Kidney tubule cell (primary cell): ENCODE measurements around the gene HNRNPA2B1.

Experiments
- DNase-seq: peaks from one replicate; pipeline ENCODE4 v3.0.0-alpha.2; 2018; ENCODE audit warnings: low spot score

The HNRNPA2B1 gene

DNA sequence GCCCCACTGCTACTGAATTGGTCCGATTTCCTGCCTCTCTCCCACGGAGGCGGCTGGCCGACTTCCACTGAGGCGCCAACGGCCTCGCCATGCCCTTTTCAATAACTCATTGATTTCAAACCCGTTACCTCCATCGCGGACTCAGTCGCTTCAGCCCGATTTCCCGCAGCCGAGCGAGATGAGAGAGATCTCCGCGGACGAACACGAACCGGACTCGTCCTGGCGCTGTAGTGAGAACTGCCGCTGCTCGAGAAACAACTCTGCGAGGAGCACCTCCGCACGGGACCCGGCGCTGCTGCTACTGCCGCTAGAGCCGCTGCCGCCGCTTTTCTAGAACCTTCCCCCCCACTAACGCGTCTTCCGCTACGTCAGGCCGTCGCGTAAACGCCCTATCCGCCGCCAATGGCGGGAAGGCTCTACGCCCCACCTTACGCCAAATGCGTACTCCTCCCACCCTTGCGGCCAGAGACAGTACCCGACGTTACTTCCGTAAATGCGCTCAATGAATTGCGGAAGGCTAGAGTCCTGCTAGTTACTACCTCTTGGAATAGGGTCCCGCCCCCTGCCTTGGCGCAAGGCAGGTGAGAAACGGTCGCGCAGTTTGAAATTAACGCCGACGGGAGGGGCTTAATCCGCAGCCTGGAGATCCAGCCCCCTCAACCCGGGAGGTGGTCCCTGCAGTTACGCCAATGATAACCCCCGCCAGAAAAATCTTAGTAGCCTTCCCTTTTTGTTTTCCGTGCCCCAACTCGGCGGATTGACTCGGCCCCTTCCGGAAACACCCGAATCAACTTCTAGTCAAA lies at the start of gene HNRNPA2B1:
HNRNPA2B1 (minus strand) TSS at position 303 of the 803 bp plus-strand sequence; CDS start at position 134, 169 bp downstream.
- peak; percentile 99 for DNase-seq

DNA sequence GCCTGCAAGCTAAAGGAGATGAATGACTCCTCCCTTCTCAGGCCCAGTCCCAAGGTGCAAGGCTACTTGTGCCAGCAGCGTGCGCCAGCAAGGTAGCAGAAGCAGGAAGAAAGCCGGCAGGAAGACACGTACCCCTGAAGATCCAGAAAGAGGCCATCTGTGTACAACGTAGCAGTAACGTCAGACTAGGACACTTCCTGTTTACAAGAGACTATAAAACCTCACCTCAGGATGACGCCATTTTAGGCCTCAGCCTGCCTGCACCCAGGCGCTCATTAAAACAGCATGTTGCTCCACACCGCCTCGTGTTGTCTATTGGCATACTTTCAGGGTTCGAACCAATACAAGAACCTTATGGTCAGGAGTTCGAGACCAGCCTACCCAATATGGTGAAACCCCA lies 49.7 kb upstream of the HNRNPA2B1 start:
- no peak for DNase-seq

DNA sequence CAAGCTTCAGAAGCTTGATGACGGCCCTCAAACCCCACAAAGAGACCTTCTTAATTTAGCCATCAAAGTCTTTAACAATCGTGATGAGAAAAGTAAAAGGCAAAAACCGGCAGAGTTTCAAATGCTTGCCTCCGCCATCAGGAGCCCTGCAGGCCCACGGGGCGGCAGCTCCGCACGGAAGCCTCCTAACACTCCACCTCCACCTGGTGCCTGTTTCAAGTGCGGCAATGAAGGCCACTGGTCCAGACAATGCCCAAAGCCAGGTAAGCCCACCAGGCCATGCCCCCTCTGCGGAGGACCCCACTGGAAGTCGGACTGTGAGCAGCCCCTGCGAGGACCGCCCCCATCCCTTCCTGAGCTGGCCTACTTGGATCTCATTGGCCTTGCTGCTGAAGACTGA lies 44.6 kb upstream of the HNRNPA2B1 start:
- DNase-seq = no peak

DNA sequence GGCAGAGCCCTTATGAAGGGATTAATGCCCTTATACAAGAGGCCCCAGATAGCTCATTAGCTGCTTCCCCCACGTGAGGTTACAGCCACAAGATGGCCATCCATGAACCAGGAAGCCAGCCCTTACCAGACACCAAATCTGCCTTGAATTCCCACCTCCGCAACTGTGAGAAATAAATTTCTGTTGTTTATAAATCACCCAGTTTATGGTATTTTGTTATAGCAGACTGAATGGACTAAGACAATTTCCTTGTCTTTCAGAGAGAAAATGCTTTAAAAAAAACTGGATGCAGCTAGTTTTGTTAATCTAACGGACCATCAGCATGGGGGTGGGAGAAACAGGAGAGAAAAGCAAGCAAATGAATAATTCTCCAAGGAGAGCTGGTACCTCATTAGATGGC lies 37.5 kb upstream of the HNRNPA2B1 start:
- no peak for DNase-seq

DNA sequence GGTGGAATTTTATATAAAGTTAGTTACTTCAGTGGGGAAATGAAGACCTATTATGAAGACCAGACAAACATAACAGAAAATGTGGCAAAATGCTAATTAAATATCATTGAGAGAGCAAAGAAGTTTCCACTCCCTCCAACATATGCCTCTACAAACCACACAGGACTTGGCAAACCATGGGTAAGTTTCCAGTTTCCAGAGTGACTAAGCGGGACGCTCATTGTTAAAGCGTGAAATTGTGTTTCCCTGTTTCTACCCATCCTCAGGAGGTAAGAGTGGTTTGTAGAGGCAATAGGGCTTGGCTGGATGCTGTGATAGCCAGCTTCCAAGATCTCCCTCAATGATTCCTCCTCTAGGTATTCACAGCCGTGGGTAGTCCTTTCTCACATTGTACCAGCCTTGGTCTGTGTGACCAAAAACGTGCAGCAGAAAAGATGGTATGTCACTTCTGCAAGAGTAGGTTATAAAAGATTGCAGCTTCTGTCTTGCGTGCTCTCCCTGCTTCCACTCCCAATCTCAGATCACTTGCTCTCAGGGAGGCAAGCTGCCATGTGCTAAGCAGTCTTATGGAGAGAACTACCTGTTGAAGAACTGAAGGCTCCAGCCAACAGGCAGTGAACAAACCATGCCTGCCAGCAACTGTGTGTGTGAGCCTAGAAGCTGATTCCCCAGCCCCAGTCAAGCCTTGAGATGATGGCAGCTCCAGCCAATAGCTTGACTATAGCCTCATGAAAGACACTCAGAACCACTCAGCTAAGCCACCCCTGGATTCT lies 36.7 kb upstream of the HNRNPA2B1 start:
- DNase-seq = no peak

DNA sequence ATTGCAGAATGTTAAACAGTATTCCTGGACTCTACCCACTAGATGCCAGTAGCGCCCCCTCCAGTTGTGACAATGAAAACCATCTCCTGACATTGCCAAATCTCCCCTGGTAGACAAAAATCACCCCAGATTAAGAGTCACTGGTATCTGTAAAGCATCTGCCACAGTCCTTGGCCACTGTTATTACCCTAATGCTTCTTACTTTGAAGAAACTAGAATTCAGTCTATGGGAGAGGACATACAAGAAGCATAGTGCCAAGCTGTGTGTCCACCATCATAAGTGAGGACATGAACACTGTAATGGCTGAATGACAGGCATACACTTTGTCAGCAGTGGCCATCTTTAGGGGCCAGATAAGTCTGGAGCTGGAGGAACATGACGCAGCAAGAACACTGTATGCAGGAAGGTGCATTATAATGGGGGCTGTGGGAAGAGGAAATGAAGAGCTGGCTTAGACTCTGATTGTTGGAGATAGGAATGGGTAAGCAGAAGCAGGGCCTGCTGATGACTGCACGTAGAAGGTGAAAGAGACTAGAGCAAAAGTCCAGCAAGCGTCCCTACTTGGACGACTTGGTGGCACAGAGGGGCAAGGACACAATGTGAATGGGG lies 33.5 kb upstream of the HNRNPA2B1 start:
- no peak for DNase-seq

DNA sequence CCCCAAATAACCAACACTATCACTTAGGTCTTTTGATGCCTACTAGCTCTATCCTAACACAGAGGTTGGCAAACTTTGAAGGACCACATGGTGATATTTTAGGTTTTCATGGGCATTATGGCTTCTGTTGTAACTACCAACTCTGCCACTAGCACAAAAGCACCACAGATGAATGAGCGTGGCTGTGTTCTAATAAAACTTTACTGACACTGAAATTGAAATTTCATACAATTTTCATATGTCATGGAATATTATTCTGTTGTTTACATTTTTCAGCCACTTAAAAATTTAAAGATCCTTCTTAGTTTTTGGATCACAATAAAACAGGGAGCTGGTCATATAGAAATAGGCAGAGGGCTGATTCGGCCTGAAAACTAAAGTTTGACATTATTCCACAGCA lies 27.4 kb upstream of the HNRNPA2B1 start:
- DNase-seq = no peak

DNA sequence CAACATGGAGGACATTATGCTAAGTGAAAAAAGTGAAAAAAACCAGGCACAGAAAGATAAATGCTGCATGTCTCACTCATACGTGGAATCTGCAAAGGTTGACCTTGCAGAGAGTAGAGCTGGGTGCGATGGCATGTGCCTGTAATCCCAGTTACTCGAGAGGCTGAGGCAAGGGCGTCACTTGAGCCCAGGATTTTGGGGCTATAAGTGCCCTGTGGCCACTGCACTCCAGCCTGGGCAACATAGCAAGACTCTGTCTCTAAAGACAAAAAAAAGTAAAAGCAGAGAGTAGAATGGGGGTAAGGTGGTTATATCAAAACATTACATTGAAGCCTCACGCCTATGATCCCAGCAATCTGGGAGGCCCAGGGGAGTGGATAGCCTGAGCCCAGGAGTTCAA lies 23.8 kb upstream of the HNRNPA2B1 start:
- DNase-seq = no peak

DNA sequence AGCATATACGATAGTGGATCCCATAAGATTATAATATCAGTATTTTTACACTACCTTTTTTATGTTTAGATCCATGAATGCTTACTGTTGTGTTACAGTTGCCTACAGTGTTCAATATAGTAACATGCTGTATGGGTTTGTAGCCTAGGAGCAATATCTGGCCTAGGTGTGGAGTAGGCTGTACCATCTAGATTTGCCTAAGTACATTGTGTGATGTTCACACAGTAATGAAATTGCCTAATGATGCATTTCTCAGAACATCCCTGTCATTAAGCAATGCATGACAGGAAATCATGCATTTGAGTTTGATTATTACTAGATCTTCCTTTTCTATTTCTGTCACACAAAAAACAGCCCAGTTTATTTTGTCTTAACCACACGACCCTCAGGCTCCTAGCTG lies 15.5 kb upstream of the HNRNPA2B1 start:
- DNase-seq = no peak

DNA sequence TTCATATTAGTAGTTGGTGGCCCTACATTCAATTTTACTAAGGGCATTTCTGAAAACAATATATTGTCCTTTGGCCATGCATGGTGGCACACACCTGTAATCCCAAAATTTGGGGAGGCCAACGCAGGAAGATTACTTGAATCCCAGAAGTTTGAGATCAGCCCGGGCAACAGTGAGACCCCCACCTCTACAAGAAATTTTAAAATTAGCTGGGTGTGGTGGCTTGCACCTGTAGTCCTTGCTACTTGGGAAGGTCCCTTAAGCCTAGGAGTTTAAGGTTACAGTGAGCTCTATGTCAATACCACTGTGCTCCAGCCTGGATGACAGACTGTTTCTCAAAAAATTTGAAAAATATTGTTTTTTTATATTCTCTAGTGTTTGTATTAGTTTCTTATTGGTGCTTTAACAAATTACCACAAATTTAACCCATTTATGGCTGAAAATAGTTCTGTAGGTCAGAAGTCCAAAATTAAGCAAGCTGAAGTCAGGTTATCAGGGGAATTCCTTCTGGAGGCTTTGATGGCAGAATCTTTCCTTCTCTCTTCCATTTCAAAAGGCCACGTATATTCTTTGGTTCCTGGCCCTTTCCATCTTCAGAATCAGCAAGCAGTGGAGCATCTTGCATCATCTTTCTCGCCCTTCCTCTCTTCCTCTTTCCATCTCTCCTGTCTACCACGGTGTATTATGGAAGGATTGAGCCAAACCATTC lies 13.4 kb upstream of the HNRNPA2B1 start:
- no peak for DNase-seq

DNA sequence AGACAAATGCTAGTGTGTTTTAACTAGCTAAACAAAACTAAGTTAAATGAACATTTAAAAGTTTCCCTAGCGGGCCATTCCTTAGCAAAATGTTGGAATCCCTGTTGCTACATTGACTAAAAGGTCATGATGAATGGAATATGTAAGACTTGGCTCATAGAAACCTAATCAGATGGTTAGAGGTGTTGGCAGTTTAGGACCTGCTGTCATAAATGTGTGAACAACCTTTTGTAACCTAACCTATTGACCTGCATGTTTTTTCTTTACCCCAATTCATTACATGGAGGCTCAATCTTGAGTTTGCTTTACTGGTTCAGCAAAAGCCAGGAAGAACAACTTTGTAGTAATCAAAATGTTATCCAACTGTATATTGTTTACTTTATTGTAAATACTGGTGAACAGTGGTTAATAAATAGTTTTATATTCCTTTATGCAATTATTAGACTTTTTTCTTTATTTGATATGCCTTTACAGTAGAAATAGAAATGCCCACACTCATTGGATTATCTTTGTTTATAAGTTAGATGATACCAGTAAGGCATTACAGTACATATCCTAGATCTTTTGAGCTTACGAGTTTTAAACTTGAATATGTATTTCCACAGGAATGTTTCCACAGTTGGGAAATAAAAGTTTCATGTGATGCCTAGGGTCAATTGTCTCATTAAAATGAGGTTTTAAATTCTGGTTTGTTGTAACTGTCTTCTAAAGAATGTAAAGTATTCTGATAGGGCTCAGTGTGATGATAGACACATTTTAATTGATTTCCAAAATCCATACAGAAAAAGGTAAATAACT lies 12.6 kb upstream of the HNRNPA2B1 start:
- DNase-seq = no peak

DNA sequence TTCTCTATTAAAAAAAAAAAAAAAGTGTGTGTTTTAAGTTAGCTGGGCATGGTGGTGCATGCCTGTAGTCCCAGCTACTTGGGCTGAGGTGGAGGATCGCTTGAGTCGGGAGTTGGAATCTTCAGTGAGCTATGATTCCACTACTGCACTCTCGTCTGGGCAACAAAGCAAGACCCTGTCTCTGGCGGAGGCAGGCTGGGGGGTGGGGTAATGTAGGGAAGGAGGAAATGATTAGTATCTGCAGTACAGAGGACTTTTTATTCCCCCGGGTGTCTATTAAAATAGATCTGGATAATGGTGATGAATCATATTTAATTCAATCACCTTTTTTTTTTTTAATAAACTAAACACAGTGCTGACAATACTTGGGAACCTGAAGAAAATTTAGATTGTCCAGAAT lies 7.5 kb upstream of the HNRNPA2B1 start:
- DNase-seq = no peak

DNA sequence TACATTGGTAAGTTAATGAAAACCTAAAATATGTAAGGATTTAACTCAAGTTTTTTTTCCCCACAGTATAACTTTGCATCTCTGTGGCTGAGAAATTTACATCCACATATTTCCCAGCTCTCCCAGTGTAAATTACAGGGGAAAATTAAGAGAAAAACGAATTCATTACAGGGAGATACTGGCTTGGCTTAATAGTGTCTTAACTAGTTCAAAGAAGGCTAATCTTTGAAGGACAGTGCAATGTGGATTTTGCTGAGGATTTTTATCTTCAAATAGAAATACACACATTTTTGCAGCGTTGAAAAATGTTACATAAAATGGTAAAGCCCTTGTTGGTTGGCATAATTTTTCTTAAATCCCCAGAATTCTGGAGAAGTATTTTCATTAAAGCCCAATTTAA lies 2.5 kb upstream of the HNRNPA2B1 start:
- DNase-seq = no peak

DNA sequence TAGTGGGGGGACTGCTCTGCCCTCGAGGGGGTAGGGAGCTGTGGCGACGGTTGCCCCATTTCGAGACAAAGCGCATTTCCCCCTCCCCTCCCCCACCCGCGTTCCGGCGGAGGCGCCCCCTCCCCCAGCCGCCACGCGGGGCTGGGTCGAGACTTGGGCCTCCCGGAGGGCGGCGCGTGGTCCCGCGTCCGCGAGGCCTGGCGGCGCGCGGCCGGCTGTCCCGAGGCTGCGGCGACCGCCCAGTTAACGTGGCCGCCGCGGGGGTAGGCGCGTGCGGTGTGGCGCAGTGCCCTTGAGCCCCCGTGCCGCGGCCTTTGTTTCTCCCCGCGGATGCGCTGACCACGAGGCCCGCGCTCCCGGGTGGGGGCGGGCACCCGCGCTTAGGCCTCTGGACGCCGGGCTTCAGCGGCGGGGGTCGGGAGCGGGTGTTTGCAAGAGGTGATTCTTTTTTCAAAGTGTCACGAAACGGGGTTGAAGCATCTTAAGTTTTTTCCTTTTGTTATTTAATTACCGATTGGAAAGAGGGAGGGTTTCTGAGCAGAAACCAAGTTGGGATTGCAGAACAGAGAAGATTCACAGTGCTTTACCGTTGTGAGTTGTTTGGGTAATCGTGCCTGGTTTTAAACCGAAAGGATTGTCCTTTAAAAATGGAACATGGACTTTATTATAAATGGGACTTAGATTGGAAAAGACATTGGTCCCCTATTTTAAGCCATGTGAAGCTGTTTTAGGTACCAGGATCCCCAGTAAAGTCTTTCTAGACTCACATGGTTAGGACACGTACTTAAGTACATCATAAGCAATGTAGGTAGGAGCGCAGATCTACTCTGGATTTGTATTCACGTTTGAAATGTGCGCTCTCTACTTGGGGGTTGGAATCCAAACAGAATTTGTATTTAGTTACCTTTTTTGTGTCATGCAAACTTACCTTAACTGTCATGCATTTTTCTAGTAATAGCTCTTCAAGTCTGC lies 1.8 kb upstream of the HNRNPA2B1 start:
- peak; percentile 57 for DNase-seq

DNA sequence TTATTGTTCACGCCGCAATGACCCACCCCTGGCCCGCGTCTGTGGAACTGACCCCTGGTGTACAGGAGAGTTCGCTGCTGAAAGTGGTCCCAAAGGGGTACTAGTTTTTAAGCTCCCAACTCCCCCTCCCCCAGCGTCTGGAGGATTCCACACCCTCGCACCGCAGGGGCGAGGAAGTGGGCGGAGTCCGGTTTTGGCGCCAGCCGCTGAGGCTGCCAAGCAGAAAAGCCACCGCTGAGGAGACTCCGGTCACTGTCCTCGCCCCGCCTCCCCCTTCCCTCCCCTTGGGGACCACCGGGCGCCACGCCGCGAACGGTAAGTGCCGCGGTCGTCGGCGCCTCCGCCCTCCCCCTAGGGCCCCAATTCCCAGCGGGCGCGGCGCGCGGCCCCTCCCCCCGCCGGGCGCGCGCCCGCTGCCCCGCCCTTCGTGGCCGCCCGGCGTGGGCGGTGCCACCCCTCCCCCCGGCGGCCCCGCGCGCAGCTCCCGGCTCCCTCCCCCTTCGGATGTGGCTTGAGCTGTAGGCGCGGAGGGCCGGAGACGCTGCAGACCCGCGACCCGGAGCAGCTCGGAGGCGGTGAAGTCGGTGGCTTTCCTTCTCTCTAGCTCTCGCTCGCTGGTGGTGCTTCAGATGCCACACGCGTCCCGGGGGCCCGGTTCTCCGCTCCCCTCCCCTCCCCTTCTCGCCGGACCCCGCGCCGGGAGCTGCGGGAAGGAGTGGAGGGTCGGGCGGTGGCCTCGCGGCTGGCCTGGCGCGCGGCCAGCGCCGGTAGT lies 887 bp upstream of the HNRNPA2B1 start, which contains the start of gene CBX3:
CBX3 (plus strand) TSS at position 499 of the 772 bp plus-strand sequence. CDS start 1,254 bp downstream, outside the sequence.
- DNase-seq = peak; percentile 90

DNA sequence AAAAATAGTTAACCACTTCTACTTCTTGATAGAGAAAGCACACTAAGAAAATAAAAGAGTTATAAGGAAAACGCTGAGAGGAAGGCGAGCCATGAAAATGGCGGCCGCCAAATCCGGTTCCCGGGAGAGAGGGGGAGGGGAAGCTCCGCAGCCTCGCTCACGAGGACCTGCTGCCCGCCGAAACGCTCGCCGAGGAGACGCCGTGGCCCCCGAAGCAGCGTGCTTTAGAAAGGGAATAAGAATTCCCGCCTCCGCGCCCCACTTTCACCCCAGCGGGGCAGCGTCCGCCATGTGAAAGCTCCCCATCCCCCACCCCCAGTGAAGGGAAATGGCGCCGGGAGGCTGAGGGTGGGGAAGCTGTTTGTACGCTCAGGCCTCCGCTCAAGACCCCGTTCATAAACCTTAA lies 505 bp downstream of the HNRNPA2B1 start:
- DNase-seq = peak; percentile 62

DNA sequence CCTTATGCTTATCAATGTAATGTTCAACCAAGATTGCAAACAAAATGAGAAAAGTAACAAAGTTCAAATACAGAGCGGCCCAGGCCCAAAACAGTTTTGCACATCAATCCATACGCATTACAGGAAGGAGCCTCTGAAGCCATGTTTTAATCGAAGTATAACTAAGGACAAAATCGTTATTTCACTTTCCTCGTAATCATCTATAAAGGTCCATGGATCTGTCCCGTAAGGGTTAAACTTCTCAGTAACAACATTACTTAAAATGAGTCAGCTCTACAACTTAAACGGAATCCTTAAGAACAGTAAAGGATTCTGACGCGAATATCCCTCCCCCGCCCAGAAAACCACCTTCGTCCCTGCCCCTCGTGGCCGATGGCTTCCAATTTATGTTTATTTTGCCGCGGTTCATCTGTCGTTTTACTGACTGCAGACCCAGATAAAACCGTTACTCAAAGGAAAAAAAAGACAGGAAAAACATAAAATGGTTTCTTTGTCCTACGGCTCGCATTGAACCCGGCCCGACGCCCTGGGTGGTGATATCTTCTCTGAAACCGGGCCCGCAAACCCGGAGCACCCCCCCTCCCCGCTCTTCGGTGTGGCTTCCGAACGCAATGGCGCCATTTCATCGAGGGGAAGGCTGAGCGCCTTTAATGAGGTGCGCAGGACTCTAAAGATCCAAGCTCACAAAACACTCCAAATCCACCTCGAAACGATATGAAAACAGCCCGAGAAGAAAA lies 1.1 kb downstream of the HNRNPA2B1 start:
- peak; percentile 43 for DNase-seq

DNA sequence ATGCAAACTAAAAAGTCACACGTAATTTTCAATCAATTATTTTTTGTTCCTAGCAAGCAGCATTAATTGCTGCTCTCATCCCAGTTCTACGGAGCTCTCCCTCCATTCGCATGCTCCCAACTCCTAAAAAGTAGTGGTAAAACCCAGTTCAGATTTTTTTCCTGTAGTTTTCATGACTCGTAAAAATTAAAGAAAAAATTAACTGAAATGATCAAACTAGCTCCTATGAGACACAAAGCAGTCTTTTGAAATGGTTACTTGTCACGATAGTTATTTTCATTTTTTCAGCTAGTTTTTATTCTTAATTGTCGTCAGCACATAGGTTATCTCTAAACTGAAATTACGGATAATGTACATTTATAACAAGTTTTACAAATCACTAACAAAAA lies 1.8 kb downstream of the HNRNPA2B1 start:
- no peak for DNase-seq
